NB4 (cell line): ENCODE results near the gene DDRGK1.

Experiments used
- POLR2A ChIP-seq: IDR thresholded peaks from 2 replicates; pipeline ENCODE4 v1.6.1; 2011; ENCODE audit warnings: mild to moderate bottlenecking; ENCODE audit not compliant: insufficient read length; ENCODE audit errors: extremely low read depth
- TF ChIP-seq, protein P1 (sequence below): IDR thresholded peaks from 2 replicates; pipeline ENCODE4 v1.6.1; 2011; ENCODE audit warnings: low read depth, low read length
- TF ChIP-seq, protein P2 (sequence below): IDR thresholded peaks from one replicate; pipeline ENCODE4 v1.5.1; 2012; ENCODE audit warnings: low read depth, low read length

DNA sequence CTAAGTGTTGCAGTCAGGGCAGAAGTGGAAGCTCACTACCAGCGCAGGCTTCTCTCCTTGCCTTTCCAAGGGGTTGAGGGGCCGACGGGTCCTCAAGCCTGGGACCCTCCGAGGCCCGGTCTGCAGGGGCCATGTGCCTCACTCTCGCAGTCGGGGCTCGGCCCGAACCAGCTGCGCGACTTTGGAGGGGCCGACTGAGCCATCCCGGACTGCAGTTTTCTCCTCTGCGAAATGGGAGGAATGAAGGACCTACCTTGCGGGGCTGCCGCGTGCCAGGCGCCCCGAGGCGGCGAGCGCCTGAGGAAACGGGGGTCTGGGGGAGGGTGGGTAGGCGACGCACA lies 36.8 kb downstream of the DDRGK1 start:
- TF ChIP-seq, protein P1, sequence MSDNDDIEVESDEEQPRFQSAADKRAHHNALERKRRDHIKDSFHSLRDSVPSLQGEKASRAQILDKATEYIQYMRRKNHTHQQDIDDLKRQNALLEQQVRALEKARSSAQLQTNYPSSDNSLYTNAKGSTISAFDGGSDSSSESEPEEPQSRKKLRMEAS: no peak
- no peak for TF ChIP-seq POLR2A
- TF ChIP-seq, protein P2, sequence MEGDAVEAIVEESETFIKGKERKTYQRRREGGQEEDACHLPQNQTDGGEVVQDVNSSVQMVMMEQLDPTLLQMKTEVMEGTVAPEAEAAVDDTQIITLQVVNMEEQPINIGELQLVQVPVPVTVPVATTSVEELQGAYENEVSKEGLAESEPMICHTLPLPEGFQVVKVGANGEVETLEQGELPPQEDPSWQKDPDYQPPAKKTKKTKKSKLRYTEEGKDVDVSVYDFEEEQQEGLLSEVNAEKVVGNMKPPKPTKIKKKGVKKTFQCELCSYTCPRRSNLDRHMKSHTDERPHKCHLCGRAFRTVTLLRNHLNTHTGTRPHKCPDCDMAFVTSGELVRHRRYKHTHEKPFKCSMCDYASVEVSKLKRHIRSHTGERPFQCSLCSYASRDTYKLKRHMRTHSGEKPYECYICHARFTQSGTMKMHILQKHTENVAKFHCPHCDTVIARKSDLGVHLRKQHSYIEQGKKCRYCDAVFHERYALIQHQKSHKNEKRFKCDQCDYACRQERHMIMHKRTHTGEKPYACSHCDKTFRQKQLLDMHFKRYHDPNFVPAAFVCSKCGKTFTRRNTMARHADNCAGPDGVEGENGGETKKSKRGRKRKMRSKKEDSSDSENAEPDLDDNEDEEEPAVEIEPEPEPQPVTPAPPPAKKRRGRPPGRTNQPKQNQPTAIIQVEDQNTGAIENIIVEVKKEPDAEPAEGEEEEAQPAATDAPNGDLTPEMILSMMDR: no peak
